HL-60 (cell line): Measurements from ENCODE around the gene LBX1.

Source experiments
- GABPA ChIP-seq: IDR thresholded peaks from 2 replicates; pipeline ENCODE4 v1.6.1; 2012; ENCODE audit warnings: low read depth
- POLR2AphosphoS5 ChIP-seq: IDR thresholded peaks from 2 replicates; pipeline ENCODE4 v1.6.1; 2012; ENCODE audit warnings: low read depth
- TF ChIP-seq, protein P1 (sequence below): IDR thresholded peaks from one replicate; pipeline ENCODE4 v1.5.1; 2011; ENCODE audit warnings: low read length, control low read depth, inconsistent platforms; ENCODE audit not compliant: insufficient read depth

DNA sequence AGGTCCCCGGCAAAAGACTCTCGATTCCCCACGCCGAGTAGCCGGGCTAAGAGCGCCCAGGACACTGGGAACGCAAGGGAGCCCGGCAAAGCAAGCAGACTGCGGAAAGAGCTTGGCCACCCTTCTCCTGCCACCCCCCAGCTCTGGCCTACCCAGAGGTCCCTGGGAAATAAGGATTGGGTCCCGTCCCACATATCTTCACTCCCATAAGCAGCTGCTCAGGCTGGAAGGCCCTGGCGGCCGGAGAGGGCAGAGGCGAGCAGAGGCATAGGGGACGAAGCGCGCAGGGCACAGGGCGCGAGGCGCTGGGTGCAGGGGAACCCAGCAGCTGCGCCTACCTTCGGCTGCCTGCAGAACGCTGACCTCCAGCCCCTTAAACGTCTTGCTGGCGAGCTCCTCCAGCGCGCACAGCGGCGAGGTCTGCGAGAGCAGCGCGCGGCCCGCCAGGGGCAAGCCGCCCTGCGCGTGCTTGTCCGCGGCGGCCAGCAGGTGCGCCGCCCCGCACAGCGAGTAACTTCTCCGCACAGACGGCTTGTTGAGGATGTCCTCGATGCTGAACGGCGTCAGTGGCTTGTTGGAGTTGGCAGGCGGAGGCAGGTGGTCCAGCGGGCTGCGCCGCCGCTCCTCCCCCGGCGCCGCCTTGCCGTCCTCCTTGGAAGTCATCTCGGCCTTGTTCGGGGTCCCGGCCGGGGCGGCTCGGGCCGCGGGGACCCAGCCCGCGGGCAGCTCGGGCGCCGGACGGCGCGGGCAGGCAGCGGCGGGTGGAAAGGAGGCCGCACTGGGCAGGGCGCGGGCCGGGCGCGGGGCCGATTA is 904 bp downstream of the LBX1 start:
- TF ChIP-seq, protein P1, sequence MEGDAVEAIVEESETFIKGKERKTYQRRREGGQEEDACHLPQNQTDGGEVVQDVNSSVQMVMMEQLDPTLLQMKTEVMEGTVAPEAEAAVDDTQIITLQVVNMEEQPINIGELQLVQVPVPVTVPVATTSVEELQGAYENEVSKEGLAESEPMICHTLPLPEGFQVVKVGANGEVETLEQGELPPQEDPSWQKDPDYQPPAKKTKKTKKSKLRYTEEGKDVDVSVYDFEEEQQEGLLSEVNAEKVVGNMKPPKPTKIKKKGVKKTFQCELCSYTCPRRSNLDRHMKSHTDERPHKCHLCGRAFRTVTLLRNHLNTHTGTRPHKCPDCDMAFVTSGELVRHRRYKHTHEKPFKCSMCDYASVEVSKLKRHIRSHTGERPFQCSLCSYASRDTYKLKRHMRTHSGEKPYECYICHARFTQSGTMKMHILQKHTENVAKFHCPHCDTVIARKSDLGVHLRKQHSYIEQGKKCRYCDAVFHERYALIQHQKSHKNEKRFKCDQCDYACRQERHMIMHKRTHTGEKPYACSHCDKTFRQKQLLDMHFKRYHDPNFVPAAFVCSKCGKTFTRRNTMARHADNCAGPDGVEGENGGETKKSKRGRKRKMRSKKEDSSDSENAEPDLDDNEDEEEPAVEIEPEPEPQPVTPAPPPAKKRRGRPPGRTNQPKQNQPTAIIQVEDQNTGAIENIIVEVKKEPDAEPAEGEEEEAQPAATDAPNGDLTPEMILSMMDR, result no peak
- TF ChIP-seq GABPA (no peak), POLR2AphosphoS5 (no peak)
